ENCODE measurements around the gene NRGN.

DNA sequence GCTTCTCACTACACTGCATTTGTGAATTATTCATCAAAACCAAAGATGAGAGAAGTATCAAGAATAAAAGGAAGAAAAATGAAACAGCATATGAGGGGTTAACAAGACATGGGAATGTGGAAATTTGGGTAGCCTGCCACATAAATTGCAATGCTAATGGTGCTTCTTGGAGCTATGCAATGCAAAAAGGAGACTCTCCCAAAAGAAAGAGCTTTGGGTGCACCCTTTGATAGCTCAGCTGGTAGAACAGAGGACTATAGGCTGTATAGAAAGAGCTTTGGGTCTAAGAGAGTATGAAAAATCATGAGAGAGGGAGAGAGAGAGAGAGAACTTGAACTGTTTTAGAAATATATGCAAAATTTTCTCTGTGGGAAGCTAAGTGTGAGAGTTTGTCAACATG lies 39.7 kb upstream of the NRGN start:
- no peak for TF ChIP-seq RAD21 (IDR thresholded peaks at IDR 0.05; ENCODE audit: low read length)
- no peak for TF ChIP-seq POLR2A (IDR thresholded peaks at IDR 0.05; ENCODE audit: low read depth, low read length)
- TF ChIP-seq, protein P1, sequence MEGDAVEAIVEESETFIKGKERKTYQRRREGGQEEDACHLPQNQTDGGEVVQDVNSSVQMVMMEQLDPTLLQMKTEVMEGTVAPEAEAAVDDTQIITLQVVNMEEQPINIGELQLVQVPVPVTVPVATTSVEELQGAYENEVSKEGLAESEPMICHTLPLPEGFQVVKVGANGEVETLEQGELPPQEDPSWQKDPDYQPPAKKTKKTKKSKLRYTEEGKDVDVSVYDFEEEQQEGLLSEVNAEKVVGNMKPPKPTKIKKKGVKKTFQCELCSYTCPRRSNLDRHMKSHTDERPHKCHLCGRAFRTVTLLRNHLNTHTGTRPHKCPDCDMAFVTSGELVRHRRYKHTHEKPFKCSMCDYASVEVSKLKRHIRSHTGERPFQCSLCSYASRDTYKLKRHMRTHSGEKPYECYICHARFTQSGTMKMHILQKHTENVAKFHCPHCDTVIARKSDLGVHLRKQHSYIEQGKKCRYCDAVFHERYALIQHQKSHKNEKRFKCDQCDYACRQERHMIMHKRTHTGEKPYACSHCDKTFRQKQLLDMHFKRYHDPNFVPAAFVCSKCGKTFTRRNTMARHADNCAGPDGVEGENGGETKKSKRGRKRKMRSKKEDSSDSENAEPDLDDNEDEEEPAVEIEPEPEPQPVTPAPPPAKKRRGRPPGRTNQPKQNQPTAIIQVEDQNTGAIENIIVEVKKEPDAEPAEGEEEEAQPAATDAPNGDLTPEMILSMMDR (conservative IDR thresholded peaks at IDR 0.05; ENCODE audit: low read depth, low read length) = no peak
- no peak for TF ChIP-seq FOS (IDR thresholded peaks at IDR 0.05; ENCODE audit: low read depth, low read length)
- TF ChIP-seq MAFK (IDR thresholded peaks at IDR 0.05; ENCODE audit: low read depth, low read length) = no peak
- no peak for TF ChIP-seq CEBPB (IDR thresholded peaks at IDR 0.05; ENCODE audit: low read depth, low read length)
- TF ChIP-seq BHLHE40 (IDR thresholded peaks at IDR 0.05; ENCODE audit: low read depth, low read length) = no peak
- no peak for TF ChIP-seq SMC3 (IDR thresholded peaks at IDR 0.05; ENCODE audit: low read depth, low read length)
- TF ChIP-seq RFX5 (IDR thresholded peaks at IDR 0.05; ENCODE audit: low read depth, low read length) = no peak
- TF ChIP-seq MXI1 (IDR thresholded peaks at IDR 0.05; ENCODE audit: borderline replicate concordance, low read depth, low read length) = no peak

Data from IMR-90 (cell line).